Measurements from ENCODE around the gene AGAP1.
A peak's percentile ranks its signal among the peaks of the same experiment; 100 is the strongest.

AGAP1 gene

DNA sequence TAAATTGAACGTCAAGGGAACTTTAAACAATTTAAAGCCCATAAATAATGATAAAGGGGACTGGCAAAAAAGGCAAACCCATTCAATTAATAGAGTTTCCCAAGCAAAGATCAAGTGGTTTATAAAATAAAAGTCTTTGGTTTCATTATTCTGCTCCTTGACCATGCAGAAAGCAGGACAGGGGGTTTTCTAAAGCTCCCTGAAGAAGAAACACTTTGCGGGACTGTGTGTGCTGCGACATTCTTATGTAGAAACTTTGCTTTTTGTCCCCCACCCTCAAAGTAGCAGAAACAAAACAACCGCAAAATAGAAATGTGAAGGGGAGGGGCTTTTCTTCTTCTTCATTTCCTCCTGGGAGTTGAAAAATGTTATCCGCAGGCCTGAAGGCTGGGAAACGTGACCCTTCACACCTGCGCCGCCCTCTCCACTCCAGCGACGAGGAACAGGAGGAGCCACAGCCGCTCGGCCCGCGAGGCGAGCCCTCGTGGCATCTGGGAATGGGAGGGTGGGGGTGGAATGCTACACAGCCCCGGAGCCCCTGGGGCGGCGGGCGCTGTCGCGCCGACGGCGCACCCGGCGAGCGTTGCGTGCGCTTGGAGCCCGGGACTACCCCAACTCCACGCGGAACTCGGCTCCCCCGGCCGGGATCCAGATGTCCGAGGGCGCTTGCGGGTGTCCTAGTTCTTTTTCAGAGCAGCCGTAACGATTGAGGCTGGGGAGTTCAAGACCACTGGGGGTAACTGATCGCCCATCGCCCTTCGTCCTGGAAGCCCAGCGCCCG is 678.6 kb downstream of the AGAP1 start:
- no peak for DNase-seq (ENCODE audit: low spot score)

DNA sequence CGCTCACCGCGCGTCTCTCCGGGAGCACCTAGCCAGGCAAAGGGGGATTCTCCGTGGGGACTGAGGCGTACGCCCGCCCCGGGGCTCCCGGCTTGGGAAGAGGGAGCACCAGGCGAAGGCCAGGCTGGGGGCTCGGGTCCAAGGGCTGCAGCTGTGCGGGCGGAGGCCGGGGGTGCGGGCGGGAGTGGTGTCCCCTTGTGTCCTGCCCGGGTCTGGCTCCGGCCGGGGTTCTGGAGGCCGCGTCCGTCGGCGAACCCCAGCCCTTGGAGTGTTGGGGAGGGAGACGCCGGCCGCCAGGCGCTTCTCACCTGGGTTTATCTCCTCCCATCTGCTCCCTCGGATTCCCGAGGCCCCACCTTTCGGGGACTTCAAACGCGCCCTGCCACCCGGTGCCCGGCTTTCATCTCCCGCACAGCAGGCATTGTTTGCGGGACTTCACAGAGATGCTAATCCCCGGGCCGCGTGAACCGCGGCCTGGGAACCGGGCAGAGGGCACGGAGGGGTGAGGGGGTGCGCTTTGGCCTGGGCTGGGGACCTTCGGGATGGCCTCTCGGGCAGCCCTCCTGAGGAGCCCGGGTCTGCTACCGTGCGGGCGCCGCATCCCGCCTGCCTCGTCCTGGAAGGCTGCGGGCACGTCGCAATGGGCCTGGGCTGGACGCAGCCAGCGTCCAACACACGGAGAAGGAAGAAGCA is 679.3 kb downstream of the AGAP1 start:
- DNase-seq (ENCODE audit: low spot score), result no peak

DNA sequence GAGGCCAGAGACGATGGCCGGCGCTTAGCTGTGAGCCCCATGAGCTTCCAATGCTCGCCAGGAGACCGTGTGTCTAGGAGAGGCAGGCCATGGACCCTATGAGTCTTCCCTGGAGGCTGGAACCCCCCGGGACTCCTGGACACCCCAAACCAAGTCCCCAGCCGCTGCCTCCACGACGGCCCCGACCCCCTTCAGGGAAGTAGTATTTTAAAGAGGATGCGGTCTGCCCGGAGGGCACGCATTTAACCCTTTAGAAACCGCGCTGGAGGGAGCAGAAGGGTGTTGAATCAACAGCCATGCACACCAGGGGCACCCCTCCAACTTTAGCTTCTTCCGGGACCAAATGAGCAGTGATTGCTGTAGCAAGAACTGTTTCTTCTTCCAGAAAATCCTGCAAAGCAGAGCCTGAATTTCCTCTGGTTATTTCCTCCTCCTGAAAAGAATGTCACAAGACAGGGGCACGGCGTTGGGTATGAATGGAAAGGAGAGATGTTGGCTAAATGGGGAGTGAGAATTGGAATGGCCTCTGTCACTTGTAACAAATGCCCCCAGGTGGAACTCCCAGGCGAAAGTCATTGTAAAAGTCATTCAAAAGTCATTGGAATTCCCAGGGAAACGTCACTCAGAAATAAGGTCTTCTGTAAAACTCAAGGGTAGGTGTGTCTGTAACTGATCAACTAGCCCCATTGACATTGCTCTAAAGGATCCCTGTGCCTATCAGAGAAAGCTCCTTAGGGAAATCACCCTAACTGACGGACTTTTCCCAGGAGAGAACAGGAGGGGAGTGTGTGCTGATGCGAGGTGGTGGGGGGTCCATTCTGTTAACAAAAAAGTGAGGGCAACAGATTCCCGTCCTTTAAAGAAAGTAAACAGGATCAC is 680.1 kb downstream of the AGAP1 start:
- no peak for DNase-seq (ENCODE audit: low spot score)

DNA sequence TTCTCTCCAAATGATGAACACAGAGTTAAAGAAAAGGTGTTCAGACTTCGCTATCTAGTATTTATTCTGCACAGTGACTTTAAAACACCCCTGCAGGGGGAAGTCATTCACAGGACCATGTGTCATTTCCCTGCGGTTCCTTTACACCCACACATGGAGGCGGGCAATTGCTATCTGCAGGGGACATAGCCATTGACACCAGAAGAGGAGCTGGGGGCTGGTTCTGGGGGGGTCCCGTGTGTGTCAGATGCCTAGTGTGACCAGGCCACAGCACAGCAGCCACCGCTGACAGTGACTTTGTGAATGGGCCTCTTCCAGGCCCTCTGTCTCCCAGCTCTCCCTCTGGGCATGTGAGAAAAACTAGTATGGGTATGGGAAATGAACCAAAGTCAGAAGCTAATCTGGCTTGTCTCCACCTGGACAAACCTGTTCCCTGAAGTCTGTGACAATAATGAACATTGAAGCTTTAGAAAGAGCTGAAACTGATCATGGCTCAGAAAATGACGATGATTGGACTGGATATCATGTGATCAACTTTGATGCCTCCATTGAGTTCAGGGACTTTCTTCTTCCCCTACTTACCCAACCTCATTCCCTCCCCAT is 681.8 kb downstream of the AGAP1 start:
- DNase-seq (ENCODE audit: low spot score), result no peak

GRCh38 chr2:236176417-236176816 is 682.6 kb downstream of the AGAP1 start:
- DNase-seq (ENCODE audit: low spot score), result no peak

DNA sequence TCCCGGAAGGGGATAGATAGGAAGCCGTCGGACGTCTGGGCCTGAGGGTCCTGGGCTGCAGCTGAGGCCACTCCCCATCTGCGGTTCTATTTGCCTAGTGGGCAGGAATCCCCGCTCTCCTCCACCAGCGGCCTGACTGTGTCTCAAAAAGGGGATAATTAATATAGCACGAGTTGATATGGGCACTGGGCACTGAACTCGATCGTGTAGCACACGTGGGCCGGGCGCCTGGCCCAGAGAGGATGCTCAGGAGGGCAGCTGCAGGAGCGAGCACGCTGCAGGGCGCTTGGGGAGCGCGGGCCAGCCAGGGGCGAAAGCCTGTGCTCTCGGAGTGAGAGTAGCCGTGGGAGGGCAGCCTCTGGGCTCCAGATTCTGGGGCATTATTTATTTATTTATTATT is 683.1 kb downstream of the AGAP1 start:
- DNase-seq (ENCODE audit: low spot score), result no peak

DNA sequence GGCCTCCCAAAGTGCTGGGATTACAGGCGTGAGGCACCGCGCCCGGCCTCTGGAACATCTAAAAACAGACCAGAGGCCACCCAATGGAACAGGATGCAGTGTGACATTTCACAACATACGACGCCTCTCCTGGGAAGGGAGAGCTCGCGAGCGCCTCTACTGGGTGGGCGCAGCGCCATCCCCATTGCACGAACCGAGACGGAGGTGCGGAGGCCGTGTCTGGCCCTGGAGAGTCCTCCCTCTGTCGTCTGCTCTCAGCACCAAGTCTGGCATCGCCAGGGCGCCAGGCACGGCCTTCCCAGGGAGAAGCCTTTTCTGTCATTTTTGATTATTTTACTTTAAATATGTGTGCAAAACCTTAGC is 683.7 kb downstream of the AGAP1 start:
- no peak for DNase-seq (ENCODE audit: low spot score)

DNA sequence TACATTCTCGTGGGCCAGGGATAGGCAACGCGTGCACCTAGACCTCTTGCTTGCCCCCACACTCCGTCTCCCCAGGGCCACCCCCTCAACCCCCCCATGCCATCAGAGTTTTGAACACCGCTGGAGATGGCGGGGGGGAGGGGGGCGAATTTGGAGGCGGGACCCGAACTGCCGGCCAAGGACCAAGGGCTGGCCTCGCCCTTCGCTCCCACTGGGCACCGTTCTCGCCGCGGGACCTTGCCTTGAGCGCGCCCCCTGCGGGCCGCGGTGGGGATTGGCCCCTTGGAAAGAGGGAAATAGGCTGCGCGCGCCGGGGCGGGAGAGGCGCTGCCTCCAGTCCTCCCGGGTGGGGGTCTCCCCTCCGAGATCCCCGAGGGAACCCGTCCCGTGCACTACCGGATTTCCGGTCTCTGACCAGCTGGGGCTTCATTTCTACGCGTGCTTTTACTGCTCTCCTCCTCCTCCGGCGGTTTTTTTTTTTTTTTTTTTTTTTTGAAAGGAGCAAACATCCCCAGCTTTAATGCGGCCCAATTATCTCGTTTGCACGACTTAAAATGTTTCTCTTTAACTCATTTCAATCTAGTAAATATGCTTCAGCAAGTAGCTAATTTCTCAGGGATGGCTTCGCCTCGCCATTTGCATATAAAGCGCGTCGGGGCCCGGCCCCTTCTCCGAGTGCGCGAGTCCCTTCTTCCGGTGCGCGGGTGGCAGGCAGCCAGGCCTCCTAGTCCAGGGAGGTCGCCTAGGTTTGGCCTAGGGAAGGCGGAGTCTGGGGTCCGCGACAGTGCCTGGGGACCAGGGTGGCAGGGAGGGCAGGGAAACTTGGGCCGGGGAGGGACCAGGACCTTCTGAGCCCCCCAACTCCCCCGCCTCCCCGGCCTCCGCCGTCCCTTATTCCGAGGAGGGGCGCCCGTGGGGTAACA is 684.4 kb downstream of the AGAP1 start:
- no peak for DNase-seq (ENCODE audit: low spot score)

DNA sequence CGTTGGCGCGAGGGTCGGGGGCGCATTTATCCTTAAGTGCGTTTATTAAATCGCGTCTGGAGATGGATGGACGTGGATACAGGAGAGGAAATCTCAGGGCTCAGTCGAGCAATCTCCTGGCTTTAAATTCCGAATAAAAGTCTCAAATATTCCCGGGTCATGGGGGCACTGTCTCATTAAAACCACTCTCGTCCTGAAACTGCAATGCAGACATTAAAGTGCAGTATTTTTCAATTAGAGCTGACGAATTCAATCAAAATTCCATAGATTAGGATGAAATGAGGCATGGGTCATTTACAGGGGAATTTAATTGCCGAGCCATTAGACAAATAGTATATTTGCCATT is 685.0 kb downstream of the AGAP1 start:
- DNase-seq (ENCODE audit: low spot score), result peak; percentile 58

DNA sequence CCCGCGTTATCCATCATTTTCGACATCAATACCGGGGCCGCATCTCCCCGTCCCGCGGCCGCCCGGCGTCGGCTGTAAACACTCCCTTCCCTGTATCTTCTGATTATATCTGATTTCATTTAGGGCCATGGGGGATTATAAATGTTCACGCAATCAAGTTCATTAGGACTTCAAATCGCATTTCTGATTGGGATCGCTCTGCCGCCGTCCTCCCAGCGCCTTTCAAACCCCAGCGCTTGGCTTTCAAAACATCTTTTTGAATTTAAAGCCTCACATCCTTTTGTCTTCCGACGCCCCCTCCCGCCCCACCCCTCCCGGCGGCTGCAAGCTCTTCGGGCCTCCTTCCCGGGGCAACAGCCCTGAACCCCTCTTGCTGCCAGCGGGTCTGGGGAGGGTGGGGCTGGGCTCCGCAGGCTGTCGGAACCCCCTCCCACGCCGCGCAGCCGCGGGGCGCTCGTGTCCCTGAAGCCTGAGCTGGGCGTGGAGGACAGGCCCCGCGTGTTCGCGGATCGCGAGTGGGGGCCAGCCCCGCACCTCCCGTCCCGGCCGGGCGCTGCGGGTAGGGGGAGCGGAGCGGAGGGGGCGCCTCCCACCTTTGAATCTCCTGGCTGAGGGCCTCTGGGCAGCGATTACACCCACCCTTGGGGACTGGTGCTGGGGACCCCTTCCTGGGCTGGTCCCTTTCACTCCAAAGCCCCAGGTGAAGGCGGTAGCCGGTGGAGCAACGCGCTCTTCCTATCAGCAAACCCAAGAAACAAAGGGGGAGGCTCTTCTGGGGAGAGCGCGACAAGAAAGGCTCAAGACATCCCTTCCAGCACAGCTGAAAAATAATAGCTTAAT is 685.6 kb downstream of the AGAP1 start:
- peak; percentile 64 for DNase-seq (ENCODE audit: low spot score)

GRCh38 chr2:236180076-236180816 is 686.4 kb downstream of the AGAP1 start:
- no peak for DNase-seq (ENCODE audit: low spot score)

DNA sequence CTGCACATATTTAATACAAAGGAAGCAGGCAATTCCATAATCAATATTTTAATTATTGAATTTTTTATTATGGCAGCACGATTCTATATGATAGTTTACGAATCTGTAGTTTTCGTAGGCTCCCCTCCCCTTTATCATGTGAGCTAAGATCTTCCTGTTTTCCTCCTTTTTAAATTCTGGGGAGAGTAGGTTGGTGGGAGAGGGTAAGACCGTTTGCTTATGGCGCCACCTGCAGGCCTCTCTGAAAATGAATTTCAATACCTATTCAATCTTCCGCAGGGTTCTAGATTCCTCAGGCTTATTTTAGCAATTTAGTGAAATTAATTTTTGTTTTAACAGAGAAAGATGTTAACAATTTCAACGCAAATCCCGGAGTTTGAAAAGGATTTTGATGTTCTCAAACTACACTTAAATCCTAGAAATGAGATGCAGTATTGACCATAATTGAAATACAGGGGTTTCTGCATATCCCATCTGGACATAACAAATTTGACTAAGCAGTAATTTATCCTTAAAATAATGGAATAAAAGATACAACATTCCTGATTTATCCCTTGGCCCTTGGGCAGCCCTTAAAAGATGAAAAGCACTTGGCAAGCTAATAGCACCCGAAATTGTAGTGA is 687.1 kb downstream of the AGAP1 start:
- peak; percentile 63 for DNase-seq (ENCODE audit: low spot score)

All from left forelimb (tissue), 1 donor.